HepG2 (cell line): Measurements from ENCODE around the gene PRR12.

Experiments used
- BHLHE40 ChIP-seq: IDR thresholded peaks from 2 replicates; pipeline ENCODE4 v1.6.1; 2011; ENCODE audit warnings: low read length, improper control_type of control experiment
- CSRNP2 ChIP-seq: sonication (generic); formaldehyde crosslinking; conservative IDR thresholded peaks from 2 replicates; pipeline ENCODE4 v1.8.0; 2022; ENCODE audit warnings: low read depth, missing genetic modification reagents
- CTCF ChIP-seq: sonication (generic); formaldehyde crosslinking; IDR thresholded peaks from 2 replicates; pipeline ENCODE4 v1.5.0; 2020; ENCODE audit warnings: mild to moderate bottlenecking, missing genetic modification reagents, moderate library complexity
- KDM5A ChIP-seq: fragments of 200-600 bp; sonication (generic); IDR thresholded peaks from 2 replicates; pipeline ENCODE4 v1.7.0; 2018; ENCODE audit warnings: antibody characterized with exemption, mild to moderate bottlenecking, low read length, borderline replicate concordance
- NFYB ChIP-seq: sonication (generic); formaldehyde crosslinking; IDR thresholded peaks from 2 replicates; pipeline ENCODE4 v1.4.0; 2020; ENCODE audit warnings: missing genetic modification reagents
- POLR2A ChIP-seq, 2 experiments: IDR thresholded peaks; 2 replicates each; pipeline ENCODE4 v1.6.1; 2011; ENCODE audit warnings: low read depth in 2 of 2, low read length in 2 of 2, mild to moderate bottlenecking in 1 of 2, moderate library complexity in 1 of 2; ENCODE audit not compliant: insufficient read depth in 1 of 2
- POLR2AphosphoS5 ChIP-seq: IDR thresholded peaks from 2 replicates; pipeline ENCODE4 v1.6.1; 2012; ENCODE audit warnings: low read depth, low read length
- ZNF263 ChIP-seq: sonication (generic); formaldehyde crosslinking; IDR thresholded peaks from 2 replicates; pipeline ENCODE4 v1.4.0; 2020; ENCODE audit warnings: missing genetic modification reagents
- ZNF766 ChIP-seq: sonication (generic); formaldehyde crosslinking; IDR thresholded peaks from 2 replicates; pipeline ENCODE4 v1.5.0; 2020; ENCODE audit warnings: missing genetic modification reagents, borderline replicate concordance

GRCh38 chr19:49652551-49653465 is 61.8 kb downstream of the PRR12 start:
- TF ChIP-seq CTCF (no peak), POLR2AphosphoS5 (no peak), ZNF263 (no peak), KDM5A (no peak), POLR2A (IDR thresholded peaks at IDR 0.05; ENCODE audit: insufficient read depth in 1 of 2, low read depth in 2 of 2, low read length in 2 of 2) (no peak), ZNF766 (CRISPR knock-in tag) (no peak), CSRNP2 (no peak), BHLHE40 (no peak), NFYB (CRISPR knock-in tag) (no peak)
